HepG2 (cell line): ENCODE results near the gene DOHH. TPM values are rescaled to one million over a fixed set of nuclear protein-coding genes. Genes with fewer than 3 reads are reported as not detected.

Experiments used
- ATAC-seq: fragments of 200-7000 bp; cut with Tn5 transposase; 3 replicates; pipeline ENCODE4 v1.9.1; 2020; ENCODE audit warnings: mild to moderate bottlenecking, moderate library complexity
- BruUV-seq: library from RNA; stranded (reverse); fragments of 400-500 nt; replicated peaks from 2 replicates; lab custom pipeline; 2021; lab: Mats Ljungman, UMichigan
- CTCF ChIA-PET: fragments of 300-600 bp; formaldehyde crosslinking; extraction: SDS; loops from one replicate; lab custom pipeline; 2021; ENCODE audit warnings: low total read pairs, inconsistent platforms, low intra/inter-chr PET ratio; lab: Yijun Ruan, JAX
- POLR2A ChIA-PET: fragments of 350-600 bp; sonication (Branson Sonifier 250); formaldehyde crosslinking; loops from one replicate; lab custom pipeline; 2020; ENCODE audit warnings: antibody characterized with exemption, inconsistent platforms; lab: Yijun Ruan, JAX
- DNase-seq: peaks from one replicate; pipeline ENCODE4 v3.0.0-alpha.2; 2015; ENCODE audit warnings: low spot score
- FAIRE-seq: peaks from 3 replicates; lab custom pipeline; 2011; peaks lifted over from hg19 to GRCh38; lab: Jason Lieb, UNC
- H2AFZ ChIP-seq: one replicate; pipeline ENCODE4 v1.6.1; 2011; ENCODE audit warnings: low read length, inconsistent platforms
- H3K27ac ChIP-seq: fragments of 300-600 bp; 3 replicates; pipeline ENCODE4 v1.8.0; 2011; ENCODE audit warnings: mixed run types, mild to moderate bottlenecking, mixed read lengths, low read length, inconsistent platforms; ENCODE audit not compliant: insufficient read depth; ENCODE audit errors: extremely low read length
- H3K27me3 ChIP-seq, 2 experiments: fragments of 200-600 bp in 1 of 2; 2 replicates in 1 of 2; 3 replicates in 1 of 2; pipeline versions ENCODE4 v1.6.0 to v1.8.0; 2011; ENCODE audit warnings: low read length in 2 of 2, mild to moderate bottlenecking in 2 of 2, moderate library complexity in 2 of 2, inconsistent platforms in 1 of 2; ENCODE audit not compliant: insufficient read depth in 2 of 2, control insufficient read depth in 1 of 2
- H3K36me3 ChIP-seq, 2 experiments: fragments of 200-600 bp in 1 of 2; replicated peaks in 1 of 2; 2 replicates in 1 of 2; 3 replicates in 1 of 2; pipeline versions ENCODE4 v1.5.1 to v1.8.0; 2011; ENCODE audit warnings: low read length in 2 of 2, inconsistent platforms in 1 of 2; ENCODE audit not compliant: insufficient read depth in 2 of 2, control insufficient read depth in 1 of 2
- H3K4me1 ChIP-seq: 2 replicates; pipeline ENCODE4 v1.5.1; 2012; ENCODE audit warnings: low read length, inconsistent platforms; ENCODE audit not compliant: insufficient read depth
- H3K4me2 ChIP-seq: 2 replicates; pipeline ENCODE4 v1.6.0; 2011; ENCODE audit warnings: low read depth, low read length, inconsistent platforms
- H3K4me3 ChIP-seq, 3 experiments: fragments of 200-600 bp in 1 of 3; sonication (generic), shearing (Covaris generic) in 1 of 3; replicated peaks in 1 of 3; 2 replicates each; pipeline ENCODE4 v1.5.1; 2011 to 2016; ENCODE audit warnings: low read length in 3 of 3, inconsistent platforms in 2 of 3, low read depth in 2 of 3, mild to moderate bottlenecking in 2 of 3, control low read depth in 1 of 3, mixed read lengths in 1 of 3; ENCODE audit not compliant: insufficient read depth in 1 of 3
- H3K79me2 ChIP-seq: one replicate; pipeline ENCODE4 v1.6.1; 2011; ENCODE audit warnings: low read length, inconsistent platforms; ENCODE audit not compliant: insufficient read depth
- H3K9ac ChIP-seq: 2 replicates; pipeline ENCODE4 v1.6.0; 2011; ENCODE audit warnings: mild to moderate bottlenecking, low read depth, low read length, inconsistent platforms; ENCODE audit not compliant: insufficient read depth
- H3K9me3 ChIP-seq: 2 replicates; pipeline ENCODE4 v1.5.1; 2012; ENCODE audit warnings: mild to moderate bottlenecking, low read length
- H4K20me1 ChIP-seq: 2 replicates; pipeline ENCODE4 v1.6.0; 2011; ENCODE audit warnings: inconsistent platforms, mild to moderate bottlenecking, low read length, moderate library complexity; ENCODE audit not compliant: insufficient read depth
- NR3C1 ChIP-seq: sonication (generic); formaldehyde crosslinking; IDR thresholded peaks from 2 replicates; pipeline ENCODE4 v1.4.0; 2020; ENCODE audit warnings: missing genetic modification reagents
- PAF1 ChIP-seq: IDR thresholded peaks from 2 replicates; pipeline ENCODE4 v1.6.1; 2016; ENCODE audit warnings: missing genetic modification reagents, missing compliant biosample characterization
- RBM39 ChIP-seq: fragments of 200-400 bp; formaldehyde crosslinking; IDR thresholded peaks from one replicate; pipeline ENCODE4 v1.6.1; 2018; ENCODE audit warnings: antibody characterized with exemption, mild to moderate bottlenecking, low read depth, low read length; ENCODE audit not compliant: poor library complexity, severe bottlenecking
- ZFYVE20 ChIP-seq: sonication (generic); formaldehyde crosslinking; IDR thresholded peaks from 2 replicates; pipeline ENCODE4 v1.8.0; 2023; ENCODE audit warnings: low read depth, mild to moderate bottlenecking, moderate library complexity, missing genetic modification reagents, borderline replicate concordance
- ZNF737 ChIP-seq: sonication (generic); formaldehyde crosslinking; IDR thresholded peaks from 2 replicates; pipeline ENCODE4 v1.5.0; 2020; ENCODE audit warnings: missing genetic modification reagents, mild to moderate bottlenecking, borderline replicate concordance
- ZNF777 ChIP-seq: sonication (generic); formaldehyde crosslinking; IDR thresholded peaks from 2 replicates; pipeline ENCODE4 v1.4.0; 2020; ENCODE audit warnings: missing genetic modification reagents
- WGBS: methylation state at CpG from one replicate; pipeline ENCODE4 v1.1.6; 2017; ENCODE audit warnings: low lambda C conversion rate; 5-methylcytosine and 5-hydroxymethylcytosine counted together
- in situ Hi-C: cut with HindIII; loops from 2 replicates; pipeline ENCODE4 v1.10.0; 2017; ENCODE audit warnings: low pct_unique_long_range_greater_than_20kb; ENCODE audit not compliant: extremely low pct_ligation_motif_present
- intact Hi-C: fragments of 100-400 bp; cut with micrococcal nuclease; formaldehyde crosslinking; loops from one replicate; pipeline ENCODE4 v1.10.0; 2022; ENCODE audit not compliant: unreplicated experiment
- polyA plus RNA-seq, 8 experiments: library from polyadenylated mRNA; depleted of rRNA in 3 of 8; stranded (reverse) in 7 of 8; unstranded in 1 of 8; fragments of >200 nt; fragmentation: Illumina TruSeq in 4 of 8; extraction: Trizol in 4 of 8; gene quantifications; 2 replicates each; pipeline versions ENCODE4 v1.2.1 to v1.2.3, GENCODE V29; 2011 to 2016; ENCODE audit warnings: low read depth in 4 of 8, missing spikeins in 1 of 8, mixed read lengths in 1 of 8; ENCODE audit not compliant: insufficient read depth in 1 of 8
- total RNA-seq, 5 experiments: library from RNA; depleted of rRNA; stranded (reverse); fragments of >200 nt; fragmentation: Illumina TruSeq; extraction: Trizol; gene quantifications; 2 replicates each; pipeline ENCODE4 v1.2.3, GENCODE V29; 2016; ENCODE audit warnings: low read depth in 1 of 5
- TF ChIP-seq, protein P1 (sequence below): sonication (generic); formaldehyde crosslinking; IDR thresholded peaks from 2 replicates; pipeline ENCODE4 v1.8.1; 2023; ENCODE audit warnings: missing genetic modification reagents, mild to moderate bottlenecking, borderline replicate concordance
- TF ChIP-seq, protein P2 (sequence below): sonication (generic); formaldehyde crosslinking; IDR thresholded peaks from 2 replicates; pipeline ENCODE4 v1.4.0; 2020; ENCODE audit warnings: missing genetic modification reagents

DOHH gene
- total and polyA plus RNA-seq, 2 of the 13 experiments (the other 11 are each of a cell fraction or from before 2014, with no cell fraction given) = 3.5 to 13.7 TPM

DNA sequence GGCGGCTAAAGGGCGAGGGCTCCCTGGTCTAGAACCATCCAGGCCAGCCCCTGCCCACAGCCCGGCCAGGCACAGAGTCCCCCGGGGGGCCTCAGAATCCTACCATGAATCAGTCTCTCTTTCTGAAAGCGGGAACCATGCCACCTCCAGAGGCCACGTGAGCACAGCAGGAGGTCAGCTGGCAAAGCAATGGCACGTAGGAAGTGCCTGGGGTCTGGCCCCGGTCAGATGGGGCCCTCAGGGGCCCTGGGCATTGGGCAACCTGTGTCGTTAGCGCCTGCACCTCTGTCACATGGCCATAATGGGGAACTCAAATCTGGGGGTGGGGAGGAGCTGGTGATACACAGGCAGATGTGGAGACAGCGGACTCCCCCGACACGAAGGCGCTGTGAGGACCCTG, 48.1 kb upstream of the DOHH start:
- Histone ChIP-seq H3K27ac (no peak overlapping the region), H3K9ac (no peak overlapping the region), H3K27me3 (no peaks in the 10 kb centered on the region), H3K9me3 (no peaks in the 10 kb centered on the region), H3K79me2 (no peaks in the 10 kb centered on the region), H3K4me2 (no peak overlapping the region), H3K36me3 (peaks cover 3 to 10% of the 10 kb centered on the region in 2 experiments; a peak in 3 of 5 replicates), H4K20me1 (no peaks in the 10 kb centered on the region), H3K4me1 (peaks cover 13% of the 10 kb centered on the region), H3K4me3 (no peak overlapping the region), H2AFZ (no peak overlapping the region)
- no peak for ATAC-seq
- intact Hi-C loops (no loop called here), in situ Hi-C loops (no loop called here)
- POLR2A ChIA-PET = no interaction called here
- DNase-seq = no peak
- 94% methylated on average over 13 of the region's 14 CpGs for WGBS
- TF ChIP-seq NR3C1 (CRISPR knock-in tag) = no peak
- TF ChIP-seq ZNF737 (CRISPR knock-in tag) = no peak
- no peak for TF ChIP-seq ZFYVE20
- TF ChIP-seq ZNF777 (CRISPR knock-in tag) = no peak
- TF ChIP-seq, protein P1, sequence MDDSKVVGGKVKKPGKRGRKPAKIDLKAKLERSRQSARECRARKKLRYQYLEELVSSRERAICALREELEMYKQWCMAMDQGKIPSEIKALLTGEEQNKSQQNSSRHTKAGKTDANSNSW (CRISPR knock-in tag) = no peak
- no peak for TF ChIP-seq RBM39
- TF ChIP-seq, protein P2, sequence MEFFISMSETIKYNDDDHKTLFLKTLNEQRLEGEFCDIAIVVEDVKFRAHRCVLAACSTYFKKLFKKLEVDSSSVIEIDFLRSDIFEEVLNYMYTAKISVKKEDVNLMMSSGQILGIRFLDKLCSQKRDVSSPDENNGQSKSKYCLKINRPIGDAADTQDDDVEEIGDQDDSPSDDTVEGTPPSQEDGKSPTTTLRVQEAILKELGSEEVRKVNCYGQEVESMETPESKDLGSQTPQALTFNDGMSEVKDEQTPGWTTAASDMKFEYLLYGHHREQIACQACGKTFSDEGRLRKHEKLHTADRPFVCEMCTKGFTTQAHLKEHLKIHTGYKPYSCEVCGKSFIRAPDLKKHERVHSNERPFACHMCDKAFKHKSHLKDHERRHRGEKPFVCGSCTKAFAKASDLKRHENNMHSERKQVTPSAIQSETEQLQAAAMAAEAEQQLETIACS (CRISPR knock-in tag) = no peak
- TF ChIP-seq PAF1 (CRISPR knock-in tag) = no peak
- FAIRE-seq = no peak
- CTCF ChIA-PET = no interaction called here
- no TSS peak for BruUV-seq
